ENCODE measurements around the gene XBP1.
"Not testable (repeated sequence)": the region's sequence is repeated elsewhere in the genome, so short reads cannot be mapped to it uniquely, and the experiment has no call there.

XBP1 gene

GRCh38 chr22:28759861-28760560, 40.4 kb downstream of the XBP1 start:
- Histone ChIP-seq H3K4me3 (replicated peaks; ENCODE audit: low read depth, low read length) (no peak overlapping the region), H3K36me3 (ENCODE audit: control insufficient read depth, insufficient read depth, low read length) (no peaks in the 10 kb centered on the region), H3K27me3 (replicated peaks; ENCODE audit: control insufficient read depth, insufficient read depth, low read length) (no peaks in the 10 kb centered on the region)
- TF ChIP-seq CTCF (IDR thresholded peaks at IDR 0.05; ENCODE audit: insufficient read depth, low read length, poor library complexity, severe bottlenecking): no peak
- DNase-seq (ENCODE audit: extremely low read depth, insufficient read length): no peak

DNA sequence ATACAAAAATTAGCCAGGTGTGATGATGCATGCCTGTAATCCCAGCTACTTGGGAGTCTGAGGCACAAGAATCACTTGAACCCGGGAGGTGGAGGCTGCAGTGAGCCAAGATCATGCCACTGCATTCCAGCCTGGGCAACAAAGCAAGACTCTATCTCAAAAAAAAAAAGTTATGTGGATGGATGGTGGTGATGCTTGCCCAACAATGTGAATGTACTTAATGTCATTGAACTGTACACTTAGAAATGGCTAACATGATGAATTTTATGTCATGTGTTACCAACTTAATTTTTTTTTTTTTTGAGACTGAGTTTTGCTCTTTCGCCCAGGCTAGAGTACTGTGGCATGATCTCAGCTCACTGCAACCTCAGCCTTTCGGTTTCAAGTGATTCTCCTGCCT, 45.9 kb downstream of the XBP1 start:
- not testable (repeated sequence) for H3K36me3 ChIP-seq (ENCODE audit: control insufficient read depth, insufficient read depth, low read length); H3K27me3 ChIP-seq (replicated peaks; ENCODE audit: control insufficient read depth, insufficient read depth, low read length); H3K4me3 ChIP-seq (replicated peaks; ENCODE audit: low read depth, low read length); DNase-seq (ENCODE audit: extremely low read depth, insufficient read length)

GRCh38 chr22:28750471-28750881, 49.9 kb downstream of the XBP1 start:
- DNase-seq (ENCODE audit: extremely low read depth, insufficient read length): no peak
- no peak for TF ChIP-seq CTCF (IDR thresholded peaks at IDR 0.05; ENCODE audit: insufficient read depth, low read length, poor library complexity, severe bottlenecking)
- Histone ChIP-seq H3K27me3 (replicated peaks; ENCODE audit: control insufficient read depth, insufficient read depth, low read length) (no peaks in the 10 kb centered on the region), H3K4me3 (replicated peaks; ENCODE audit: low read depth, low read length) (no peak overlapping the region), H3K36me3 (ENCODE audit: control insufficient read depth, insufficient read depth, low read length) (peaks cover 5% of the 10 kb centered on the region)

Data from GM06990 (cell line).